GM19438 (cell line): ENCODE data around the gene ICAM4.

Source experiments
- ATAC-seq: cut with Tn5 transposase; IDR thresholded peaks from one replicate; pipeline ENCODE4 v1.9.1; 2021; ENCODE audit warnings: low read depth; ENCODE audit not compliant: unreplicated experiment

ICAM4 gene

DNA sequence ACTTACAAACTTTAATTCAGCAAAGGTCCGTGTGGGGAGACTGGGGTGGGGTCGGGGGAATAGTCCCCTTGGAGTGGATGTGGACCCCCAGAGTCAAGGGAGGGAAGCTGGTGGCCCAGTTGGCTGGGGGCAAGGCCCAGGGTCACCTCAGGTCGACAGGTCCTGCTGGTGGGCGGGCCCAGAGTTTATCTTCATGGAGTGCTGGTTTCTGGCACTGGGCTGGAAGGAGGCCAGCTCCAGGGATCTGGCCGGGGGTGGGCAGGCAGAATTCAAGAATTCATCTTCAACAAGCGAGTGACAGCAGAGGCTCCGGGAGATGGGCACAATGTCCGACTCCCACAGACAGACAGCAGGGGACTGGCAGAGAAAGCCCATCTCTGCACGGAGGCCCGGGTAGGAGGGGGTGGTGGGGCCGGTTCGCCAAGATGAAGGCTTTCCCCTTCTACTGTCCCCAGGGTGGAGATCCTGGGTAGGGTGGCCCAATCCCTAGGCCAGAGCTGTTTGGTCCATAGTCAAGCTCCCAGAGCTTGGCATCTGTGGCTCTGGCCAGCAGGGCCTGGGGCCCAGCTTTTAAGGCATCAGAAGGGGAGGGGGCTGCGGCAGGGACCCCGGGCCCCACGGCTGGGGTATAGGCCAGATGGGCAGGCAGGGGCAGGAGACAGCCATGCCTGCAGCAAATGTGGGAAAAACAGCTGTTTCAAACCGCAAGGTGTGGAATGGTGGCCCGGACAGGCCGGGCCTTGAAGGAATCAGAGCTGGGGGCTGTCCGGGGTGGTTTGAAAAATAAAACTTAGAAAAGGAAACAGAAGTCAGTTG is 29.7 kb downstream of the ICAM4 start:
- ATAC-seq, result no peak

DNA sequence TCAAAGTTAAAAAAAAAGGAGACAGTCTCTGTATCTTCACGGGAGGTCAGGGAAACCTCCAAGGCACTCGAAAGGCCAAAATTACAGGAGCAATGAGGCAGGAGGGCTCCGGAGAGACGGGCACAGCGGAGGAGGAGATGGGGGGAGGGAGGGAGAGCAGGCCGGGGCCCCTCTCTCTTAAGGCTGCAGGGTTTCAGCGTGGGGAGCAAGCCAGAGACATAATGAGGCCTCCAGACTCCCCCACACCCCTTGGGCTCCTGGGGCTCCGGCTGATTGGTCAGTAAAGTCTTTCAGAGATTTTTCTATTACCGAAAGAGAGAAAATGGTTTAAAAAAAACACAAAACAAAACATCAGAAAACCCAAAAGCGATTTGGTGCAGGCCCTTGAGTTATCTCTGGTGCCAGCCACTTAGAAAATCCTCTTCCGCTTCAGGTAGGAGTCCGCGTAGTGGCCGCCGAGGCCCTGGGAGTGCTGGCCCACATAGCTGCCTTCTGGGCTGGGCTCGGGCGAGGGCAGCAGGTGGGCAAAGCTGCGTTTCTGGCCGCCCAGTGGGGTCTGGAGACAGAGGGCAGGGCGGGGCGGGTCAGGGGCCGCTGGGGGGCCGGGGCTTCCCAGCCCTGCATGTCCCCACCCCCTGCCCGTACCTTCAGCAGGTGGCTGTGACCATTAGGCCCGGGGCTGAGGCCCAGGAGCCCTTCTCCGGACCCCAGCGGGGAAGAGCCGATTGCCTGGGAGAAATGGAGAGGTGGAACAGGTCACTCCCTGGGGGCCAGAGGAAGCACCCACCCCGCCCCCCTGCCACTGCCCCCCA is 30.5 kb downstream of the ICAM4 start:
- no peak for ATAC-seq

GRCh38 chr19:10317857-10318462 is 31.2 kb downstream of the ICAM4 start:
- ATAC-seq, result no peak

DNA sequence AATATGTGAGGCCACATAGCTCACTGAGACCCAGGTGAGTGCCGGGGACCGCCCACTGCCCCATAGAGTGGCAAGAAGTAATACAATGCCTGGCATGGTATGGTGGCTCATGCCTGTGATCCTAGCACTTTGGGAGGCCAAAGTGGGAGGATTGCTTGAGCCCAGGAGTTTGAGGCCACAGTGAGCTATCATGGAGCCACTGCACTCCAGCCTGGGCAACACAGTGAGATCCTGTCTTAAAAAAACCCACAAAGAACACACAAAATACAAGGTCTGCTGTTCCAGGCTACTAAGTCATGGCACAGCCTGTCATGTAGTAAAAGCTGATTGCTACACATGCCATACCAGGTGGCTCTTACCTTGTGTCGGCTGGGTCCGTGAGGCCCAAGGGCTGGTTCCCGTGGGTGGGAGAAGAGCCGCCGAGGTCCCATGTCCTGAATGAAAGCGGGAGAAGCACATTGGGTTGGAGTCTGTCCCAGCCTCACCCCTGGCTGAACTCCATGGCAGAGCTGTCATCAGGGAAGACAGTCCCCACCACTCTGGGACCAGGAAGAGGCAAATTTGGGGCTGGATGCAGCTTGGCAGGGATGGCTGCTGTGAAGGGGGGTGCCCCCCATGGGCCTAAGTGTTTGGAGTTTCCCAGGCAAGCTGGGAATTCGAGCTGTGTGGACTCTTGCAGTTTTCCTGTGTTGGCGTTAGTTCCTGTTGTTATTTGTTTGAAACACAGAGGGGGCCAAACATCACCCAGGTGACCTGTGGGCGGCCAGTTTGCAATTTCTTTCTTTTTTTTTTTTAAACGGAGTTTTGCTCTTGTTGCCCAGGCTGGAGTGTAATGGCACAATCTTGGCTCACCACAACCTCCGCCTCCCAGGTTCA is 32.3 kb downstream of the ICAM4 start:
- ATAC-seq, result no peak

GRCh38 chr19:10320602-10321416 is 34.1 kb downstream of the ICAM4 start:
- ATAC-seq, result no peak

DNA sequence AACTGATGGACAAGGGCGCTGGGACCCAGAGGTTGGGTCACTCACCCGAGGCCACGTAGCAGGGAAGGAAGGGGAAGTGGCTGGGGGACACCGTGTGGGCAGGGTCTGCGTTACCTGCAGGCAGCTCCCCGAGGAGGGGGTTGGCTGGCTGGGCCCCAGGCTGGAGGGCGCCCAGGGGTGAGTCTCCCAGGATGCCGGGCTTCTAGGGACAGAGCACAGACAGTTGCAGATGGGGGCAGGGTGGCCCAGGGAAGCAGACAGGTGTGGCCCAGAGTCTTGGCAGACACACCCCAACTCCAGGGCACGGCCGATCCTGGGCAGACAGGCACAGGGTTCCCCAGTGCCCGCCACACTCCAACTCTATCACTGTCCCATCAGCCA is 34.7 kb downstream of the ICAM4 start:
- no peak for ATAC-seq

DNA sequence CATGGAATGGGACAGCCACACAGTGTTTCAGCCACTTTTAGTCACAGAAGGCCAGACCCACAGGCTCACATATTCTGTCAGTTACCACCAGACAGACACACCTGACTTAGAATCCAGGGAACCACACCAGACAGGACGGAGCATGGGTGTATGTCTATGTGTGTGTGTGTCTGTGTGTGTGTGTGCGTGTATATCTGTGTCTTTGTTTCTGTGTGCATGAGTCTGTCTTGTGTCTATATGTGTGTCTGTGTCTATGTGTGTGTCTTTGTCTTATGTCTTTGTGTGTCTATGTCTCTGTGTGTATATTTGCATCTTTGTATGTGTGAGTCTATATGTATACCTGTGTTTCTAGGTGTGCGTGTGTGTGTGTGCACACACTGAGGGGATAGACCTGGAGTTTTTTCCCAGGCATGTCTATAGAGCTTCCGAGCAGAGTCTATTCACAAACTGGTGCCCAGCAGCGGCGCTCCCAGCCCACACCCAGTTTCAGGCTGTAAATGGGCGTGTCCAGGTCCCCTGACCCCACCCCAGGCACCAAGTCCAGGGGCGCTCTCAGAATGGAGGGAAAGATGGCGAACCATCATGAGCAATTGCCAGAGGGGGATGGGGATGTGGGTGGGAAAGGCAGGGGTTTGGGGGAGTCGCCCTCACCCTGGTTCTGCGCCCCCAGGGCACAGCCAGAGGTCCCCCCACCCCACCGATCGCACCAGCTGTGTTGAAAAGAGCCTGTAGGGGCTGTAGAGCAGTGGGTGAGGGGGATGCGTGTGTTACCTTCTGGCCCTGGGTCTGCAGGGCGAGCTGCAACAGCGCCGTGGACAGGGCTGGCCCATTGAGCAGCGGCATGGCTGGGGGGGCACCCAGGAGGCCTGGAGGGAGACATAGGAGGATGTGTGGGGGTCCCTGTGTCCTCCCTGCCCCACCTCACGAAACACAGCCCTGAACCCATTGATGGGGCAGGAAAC is 35.4 kb downstream of the ICAM4 start:
- no peak for ATAC-seq

- ATAC-seq, result no peak
These were observed 39.0 kb downstream of the ICAM4 start for GRCh38 chr19:10325732-10326131.

DNA sequence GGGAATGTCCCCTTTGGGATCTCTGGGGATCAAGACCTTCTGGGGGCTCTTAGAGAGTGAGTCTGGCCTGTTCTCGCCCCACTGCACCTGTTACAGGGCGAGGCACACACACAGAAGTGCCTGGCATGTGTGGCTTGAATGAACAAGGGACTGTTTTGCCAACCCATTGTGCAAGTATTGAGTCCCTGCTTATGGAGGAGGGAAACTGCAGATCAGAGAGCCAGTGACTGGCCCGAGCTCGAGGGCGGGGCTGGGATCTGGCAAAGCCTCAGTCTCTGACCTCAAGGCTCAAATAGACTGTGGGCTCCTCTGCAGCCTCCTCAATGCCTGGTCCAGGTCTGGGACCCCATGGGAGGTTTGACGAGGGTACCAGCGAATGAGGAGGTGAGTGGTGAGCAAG is 41.0 kb downstream of the ICAM4 start:
- no peak for ATAC-seq

DNA sequence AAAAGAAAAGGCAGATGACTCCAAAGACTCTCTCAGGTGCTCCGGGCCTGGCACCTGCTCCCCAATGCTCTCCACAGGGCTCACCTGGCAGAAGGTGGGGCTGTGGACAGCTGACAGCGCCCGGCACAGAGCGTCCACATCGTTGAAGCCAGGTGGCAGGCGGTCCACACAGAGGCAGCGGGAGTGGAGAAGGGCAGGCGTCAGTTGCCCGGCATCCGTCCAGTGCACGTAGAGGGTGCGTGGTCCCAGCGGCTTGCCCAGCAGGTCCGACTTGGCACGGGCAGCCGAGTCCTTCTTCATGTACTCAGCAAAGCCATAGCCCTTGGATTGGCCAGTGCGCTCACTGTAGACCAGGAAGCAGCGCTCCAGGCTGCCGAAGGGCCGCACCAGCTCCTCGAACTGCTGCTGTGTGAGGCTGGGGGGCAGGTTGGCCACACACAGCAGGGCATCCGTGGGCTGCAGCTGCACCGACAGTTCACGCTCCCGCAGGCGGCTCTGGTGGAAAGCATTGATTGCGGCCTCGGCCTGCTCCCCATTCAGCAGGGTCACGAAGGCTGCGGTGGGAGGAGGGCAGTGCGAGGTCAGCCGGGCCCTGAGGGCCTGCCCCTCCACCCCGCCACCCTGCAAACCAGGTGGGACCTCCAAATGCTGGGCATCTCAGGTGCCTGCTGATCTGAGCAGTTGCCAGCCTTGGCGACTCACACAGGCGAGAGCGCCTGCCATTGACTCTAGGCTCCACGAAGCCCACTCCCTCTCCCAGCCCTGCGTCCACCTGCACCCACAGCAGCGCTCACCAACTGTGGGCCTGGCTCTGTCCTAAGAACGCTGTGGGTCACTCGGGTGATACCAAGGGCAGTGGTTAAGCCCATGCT is 42.0 kb downstream of the ICAM4 start:
- ATAC-seq, result no peak

- no peak for ATAC-seq
These were observed 42.8 kb downstream of the ICAM4 start for GRCh38 chr19:10329555-10329954.

- no peak for ATAC-seq
These were observed 45.6 kb downstream of the ICAM4 start for GRCh38 chr19:10332158-10332964.

- peak; percentile 83 for ATAC-seq
These were observed 46.4 kb downstream of the ICAM4 start, which contains the start of gene RAVER1 for GRCh38 chr19:10332965-10333757. RAVER1 (minus strand) TSS chr19:10333529; CDS start chr19:10333507, 22 bp downstream.

- ATAC-seq, result no peak
These were observed 47.2 kb downstream of the ICAM4 start for GRCh38 chr19:10333758-10334587.
